ENCODE measurements around the gene FERMT1. TPM values are rescaled to one million over a fixed set of nuclear protein-coding genes. Genes with fewer than 3 reads are reported as not detected.

Gene FERMT1
- total RNA-seq, 4 donors from 2014 or later = 0.78 to 3.5 (median 1.2) TPM

- Histone ChIP-seq H3K36me3 (no peaks in the 10 kb centered on the region), H3K9me3 (no peaks in the 10 kb centered on the region), H3K27me3 (peaks cover 0 to 32% of the 10 kb centered on the region in 2 donors), H3K4me1 (peaks cover 0 to 13% (median 1%) of the 10 kb centered on the region in 4 donors), H3K4me3 (no peak overlapping the region), H3K27ac (no peak overlapping the region)
- 51 to 58% methylated on average over 7 to 8 of the region's 8 CpGs for WGBS, 2 donors
- no peak for DNase-seq (ENCODE audit: low spot score in 2 of 2)
- TF ChIP-seq EP300 (IDR thresholded peaks at IDR 0.05) (no peak), CTCF (IDR thresholded peaks at IDR 0.05) (no peak), POLR2A (IDR thresholded peaks at IDR 0.05) (no peak)
These were observed 69.6 kb downstream of the FERMT1 start for GRCh38 chr20:6053064-6053775.

GRCh38 chr20:6051505-6051904 lies 71.3 kb downstream of the FERMT1 start:
- no peak for TF ChIP-seq CTCF (IDR thresholded peaks at IDR 0.05)
- TF ChIP-seq POLR2A (IDR thresholded peaks at IDR 0.05) = no peak
- TF ChIP-seq EP300 (IDR thresholded peaks at IDR 0.05) = no peak
- no peaks in the 10 kb centered on the region for H3K9me3 ChIP-seq
- 38 to 52% methylated on average over 5 of the region's 5 CpGs for WGBS, 2 donors

GRCh38 chr20:6048391-6048790 lies 74.4 kb downstream of the FERMT1 start:
- no peaks in the 10 kb centered on the region for H3K9me3 ChIP-seq
- H3K4me3 ChIP-seq = no peak overlapping the region
- peaks cover 0 to 18% of the 10 kb centered on the region in 2 donors for H3K27me3 ChIP-seq
- no peak overlapping the region for H3K27ac ChIP-seq
- WGBS, 2 donors = 81 to 85% methylated on average over 3 of the region's 3 CpGs
- no peak for TF ChIP-seq CTCF (IDR thresholded peaks at IDR 0.05)
- peaks cover 0 to 13% (median 1%) of the 10 kb centered on the region in 4 donors for H3K4me1 ChIP-seq
- DNase-seq (ENCODE audit: low spot score in 2 of 2) = no peak
- H3K36me3 ChIP-seq = peaks cover 0 to 11% (median 0%) of the 10 kb centered on the region in 3 donors

More at GRCh38 chr20:6051505-6051904, 71.3 kb downstream of the FERMT1 start:
- peaks cover 0 to 13% (median 1%) of the 10 kb centered on the region in 4 donors for H3K4me1 ChIP-seq
- peaks cover 0 to 32% of the 10 kb centered on the region in 2 donors for H3K27me3 ChIP-seq
- no peak overlapping the region for H3K4me3 ChIP-seq
- DNase-seq (ENCODE audit: low spot score in 2 of 2) = no peak
- H3K27ac ChIP-seq = no peak overlapping the region
- H3K36me3 ChIP-seq = no peaks in the 10 kb centered on the region

GRCh38 chr20:6046432-6046831 lies 76.4 kb downstream of the FERMT1 start:
- Histone ChIP-seq H3K27ac (no peak overlapping the region), H3K4me1 (no peaks in the 10 kb centered on the region), H3K27me3 (peaks cover 0 to 7% of the 10 kb centered on the region in 2 donors), H3K4me3 (no peak overlapping the region), H3K36me3 (peaks cover 0 to 27% (median under 1%) of the 10 kb centered on the region in 3 donors), H3K9me3 (no peaks in the 10 kb centered on the region)
- 63 to 79% methylated on average over 1 of the region's 1 CpG for WGBS, 2 donors
- no peak for DNase-seq (ENCODE audit: low spot score in 2 of 2)
- TF ChIP-seq EP300 (IDR thresholded peaks at IDR 0.05) (no peak), CTCF (IDR thresholded peaks at IDR 0.05) (no peak), POLR2A (IDR thresholded peaks at IDR 0.05) (no peak)

GRCh38 chr20:6045566-6045965 lies 77.3 kb downstream of the FERMT1 start:
- Histone ChIP-seq H3K4me3 (no peak overlapping the region), H3K27ac (no peak overlapping the region), H3K9me3 (no peaks in the 10 kb centered on the region), H3K27me3 (no peaks in the 10 kb centered on the region), H3K4me1 (no peaks in the 10 kb centered on the region), H3K36me3 (peaks cover 0 to 35% (median 9%) of the 10 kb centered on the region in 3 donors)
- no peak for DNase-seq (ENCODE audit: low spot score in 2 of 2)
- TF ChIP-seq CTCF (IDR thresholded peaks at IDR 0.05) = no peak
- no peak for TF ChIP-seq EP300 (IDR thresholded peaks at IDR 0.05)
- no peak for TF ChIP-seq POLR2A (IDR thresholded peaks at IDR 0.05)

Measured in tibial nerve (tissue), 4 donors.